Mesangial cell (primary cell): ENCODE measurements around the gene ZDHHC6. TPM values are rescaled to one million over a fixed set of nuclear protein-coding genes. Genes with fewer than 3 reads are reported as not detected.

Experiments
- total RNA-seq: library from RNA; depleted of rRNA; stranded (reverse); fragments of >200 nt; gene quantifications from 2 replicates; pipeline ENCODE4 v1.2.3, GENCODE V29; 2015

The ZDHHC6 gene, protein sequence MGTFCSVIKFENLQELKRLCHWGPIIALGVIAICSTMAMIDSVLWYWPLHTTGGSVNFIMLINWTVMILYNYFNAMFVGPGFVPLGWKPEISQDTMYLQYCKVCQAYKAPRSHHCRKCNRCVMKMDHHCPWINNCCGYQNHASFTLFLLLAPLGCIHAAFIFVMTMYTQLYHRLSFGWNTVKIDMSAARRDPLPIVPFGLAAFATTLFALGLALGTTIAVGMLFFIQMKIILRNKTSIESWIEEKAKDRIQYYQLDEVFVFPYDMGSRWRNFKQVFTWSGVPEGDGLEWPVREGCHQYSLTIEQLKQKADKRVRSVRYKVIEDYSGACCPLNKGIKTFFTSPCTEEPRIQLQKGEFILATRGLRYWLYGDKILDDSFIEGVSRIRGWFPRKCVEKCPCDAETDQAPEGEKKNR
- total RNA-seq = 6.1 and 15.2 TPM in 2 replicates

DNA sequence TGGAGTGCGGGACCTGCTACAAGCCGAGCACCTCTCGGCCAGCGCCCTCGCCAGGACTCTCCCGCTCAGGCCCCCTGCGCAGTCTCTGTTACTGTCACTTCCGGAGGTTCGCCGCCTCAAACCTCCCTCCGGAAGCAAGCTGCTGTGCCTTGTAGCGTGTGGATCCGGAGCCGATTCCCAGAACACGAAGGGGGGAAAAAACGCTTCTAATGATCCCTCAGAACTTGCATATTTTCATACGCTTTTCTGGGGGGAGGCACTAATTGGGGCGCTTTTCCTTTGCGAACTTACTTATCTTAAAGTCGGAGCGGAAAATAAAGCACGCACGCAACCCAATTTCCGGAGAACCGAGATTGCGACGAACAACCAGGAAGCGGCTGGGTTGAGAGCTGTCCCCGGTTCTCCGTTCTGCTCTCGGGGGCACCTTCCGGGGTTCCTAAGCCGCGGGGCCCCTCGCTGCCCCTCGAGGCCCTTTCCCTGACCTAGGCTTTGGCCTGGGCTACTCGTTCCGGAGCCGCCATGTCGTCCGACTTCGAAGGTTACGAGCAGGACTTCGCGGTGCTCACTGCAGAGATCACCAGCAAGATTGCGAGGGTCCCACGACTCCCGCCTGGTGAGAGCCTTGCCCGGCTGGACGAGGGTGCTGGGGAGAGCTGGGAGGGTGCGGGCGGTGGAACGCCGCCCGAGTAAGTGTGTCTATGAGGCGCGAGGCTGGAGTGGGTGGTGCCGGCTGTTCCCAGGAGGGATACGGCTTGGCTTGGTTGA, at the start of gene ZDHHC6, which contains the start of gene VTI1A:
ZDHHC6 (minus strand) TSS at position 60 of the 765 bp plus-strand sequence. CDS start 1,478 bp downstream, outside the sequence.
VTI1A (plus strand) TSS at position 361 of the 765 bp plus-strand sequence; CDS start at position 520, 159 bp downstream.

Other genes starting within 250 kb of the ZDHHC6 start
- gene TECTB, start 163.5 kb downstream of the ZDHHC6 start, total RNA-seq = not detected in 2 replicates
- 0.13 and 0.16 TPM in 2 replicates for gene ACSL5, start 72.8 kb downstream of the ZDHHC6 start, total RNA-seq
- gene VTI1A, start 301 bp upstream of the ZDHHC6 start, total RNA-seq = 15.0 and 17.6 TPM in 2 replicates